ENCODE results near the gene GCSH.

DNA sequence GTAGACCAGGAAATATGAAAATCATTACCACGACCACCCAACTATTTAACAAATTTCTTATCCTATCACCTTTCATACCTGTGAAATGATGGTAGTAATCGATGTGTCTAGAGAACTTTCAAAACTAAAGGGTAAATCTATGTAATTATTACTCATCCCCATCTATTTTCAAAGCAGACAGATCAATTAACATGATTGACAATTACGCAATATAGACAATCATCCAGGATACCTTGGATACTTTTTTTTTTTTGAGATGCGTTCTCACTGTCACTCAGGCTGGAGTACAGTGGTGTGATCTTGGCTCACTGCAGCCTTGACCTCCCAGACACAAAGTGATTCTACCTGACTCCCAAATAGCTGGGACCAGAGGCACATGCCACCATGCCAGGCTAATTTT lies 15.2 kb downstream of the GCSH start:
- TF ChIP-seq, protein P1, sequence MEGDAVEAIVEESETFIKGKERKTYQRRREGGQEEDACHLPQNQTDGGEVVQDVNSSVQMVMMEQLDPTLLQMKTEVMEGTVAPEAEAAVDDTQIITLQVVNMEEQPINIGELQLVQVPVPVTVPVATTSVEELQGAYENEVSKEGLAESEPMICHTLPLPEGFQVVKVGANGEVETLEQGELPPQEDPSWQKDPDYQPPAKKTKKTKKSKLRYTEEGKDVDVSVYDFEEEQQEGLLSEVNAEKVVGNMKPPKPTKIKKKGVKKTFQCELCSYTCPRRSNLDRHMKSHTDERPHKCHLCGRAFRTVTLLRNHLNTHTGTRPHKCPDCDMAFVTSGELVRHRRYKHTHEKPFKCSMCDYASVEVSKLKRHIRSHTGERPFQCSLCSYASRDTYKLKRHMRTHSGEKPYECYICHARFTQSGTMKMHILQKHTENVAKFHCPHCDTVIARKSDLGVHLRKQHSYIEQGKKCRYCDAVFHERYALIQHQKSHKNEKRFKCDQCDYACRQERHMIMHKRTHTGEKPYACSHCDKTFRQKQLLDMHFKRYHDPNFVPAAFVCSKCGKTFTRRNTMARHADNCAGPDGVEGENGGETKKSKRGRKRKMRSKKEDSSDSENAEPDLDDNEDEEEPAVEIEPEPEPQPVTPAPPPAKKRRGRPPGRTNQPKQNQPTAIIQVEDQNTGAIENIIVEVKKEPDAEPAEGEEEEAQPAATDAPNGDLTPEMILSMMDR (IDR thresholded peaks at IDR 0.05), result no peak
- no peak for TF ChIP-seq POLR2A (IDR thresholded peaks at IDR 0.05)
